HEK293T (cell line): ENCODE results near the gene FAM98C.
"Not testable (repeated sequence)": the region's sequence is repeated elsewhere in the genome, so short reads cannot be mapped to it uniquely, and the experiment has no call there.

Experiments used
- CTCF ChIA-PET: fragments of 350-600 bp; formaldehyde crosslinking; extraction: SDS; loops from one replicate; lab custom pipeline; 2021; ENCODE audit warnings: antibody characterized with exemption, inconsistent platforms; lab: Yijun Ruan, JAX
- POLR2A ChIA-PET: fragments of 350-600 bp; formaldehyde crosslinking; extraction: SDS; loops from one replicate; lab custom pipeline; 2020; ENCODE audit warnings: antibody characterized with exemption, inconsistent platforms; lab: Yijun Ruan, JAX
- DNase-seq: peaks from one replicate; pipeline ENCODE4 v3.0.0; 2012; ENCODE audit warnings: mixed read lengths; ENCODE audit errors: extremely low spot score
- ARNT ChIP-seq: fragments of 450-650 bp; IDR thresholded peaks from 2 replicates; pipeline ENCODE4 v1.6.1; 2017; ENCODE audit warnings: mild to moderate bottlenecking
- BHLHE40 ChIP-seq: fragments of 450-650 bp; IDR thresholded peaks from 2 replicates; pipeline ENCODE4 v1.6.1; 2016; ENCODE audit warnings: mild to moderate bottlenecking, moderate library complexity, borderline replicate concordance
- CTBP1 ChIP-seq: fragments of 450-650 bp; IDR thresholded peaks from 2 replicates; pipeline ENCODE4 v1.6.1; 2016; ENCODE audit warnings: borderline replicate concordance
- ELF4 ChIP-seq: fragments of 450-650 bp; IDR thresholded peaks from 2 replicates; pipeline ENCODE4 v1.6.1; 2017; ENCODE audit warnings: antibody characterized with exemption
- FOXA1 ChIP-seq: fragments of 450-650 bp; IDR thresholded peaks from 2 replicates; pipeline ENCODE4 v1.6.1; 2016; ENCODE audit warnings: mild to moderate bottlenecking
- FOXK2 ChIP-seq: fragments of 450-650 bp; IDR thresholded peaks from 2 replicates; pipeline ENCODE4 v1.6.1; 2016; ENCODE audit warnings: mild to moderate bottlenecking
- FOXM1 ChIP-seq: fragments of 450-650 bp; IDR thresholded peaks from 2 replicates; pipeline ENCODE4 v1.6.1; 2017; ENCODE audit warnings: mild to moderate bottlenecking, borderline replicate concordance
- HDGF ChIP-seq: fragments of 450-650 bp; IDR thresholded peaks from 2 replicates; pipeline ENCODE4 v1.6.1; 2017; ENCODE audit warnings: antibody characterized with exemption, borderline replicate concordance
- L3MBTL2 ChIP-seq: fragments of 450-650 bp; conservative IDR thresholded peaks from 2 replicates; pipeline ENCODE4 v1.6.1; 2016; ENCODE audit warnings: mild to moderate bottlenecking
- LEF1 ChIP-seq: fragments of 450-650 bp; IDR thresholded peaks from 2 replicates; pipeline ENCODE4 v1.6.1; 2017; ENCODE audit warnings: mild to moderate bottlenecking, borderline replicate concordance
- NFRKB ChIP-seq: fragments of 450-650 bp; IDR thresholded peaks from 2 replicates; pipeline ENCODE4 v1.6.1; 2016; ENCODE audit warnings: mild to moderate bottlenecking, moderate library complexity
- PKNOX1 ChIP-seq: fragments of 450-650 bp; IDR thresholded peaks from 2 replicates; pipeline ENCODE4 v1.6.1; 2016
- SP1 ChIP-seq: fragments of 450-650 bp; IDR thresholded peaks from 2 replicates; pipeline ENCODE4 v1.6.1; 2017
- SUZ12 ChIP-seq: fragments of 450-650 bp; IDR thresholded peaks from 2 replicates; pipeline ENCODE4 v1.6.1; 2016; ENCODE audit warnings: mild to moderate bottlenecking
- TARDBP ChIP-seq: fragments of 450-650 bp; IDR thresholded peaks from 2 replicates; pipeline ENCODE4 v1.6.1; 2016
- ZNF384 ChIP-seq: fragments of 450-650 bp; IDR thresholded peaks from 2 replicates; pipeline ENCODE4 v1.6.1; 2016

FAM98C gene

GRCh38 chr19:38411041-38411712 lies 8.3 kb downstream of the FAM98C start:
- DNase-seq, result no peak
- TF ChIP-seq ZNF384 (no peak), HDGF (no peak), FOXK2 (no peak), NFRKB (no peak), CTBP1 (no peak), TARDBP (no peak), SP1 (no peak), LEF1 (no peak), ARNT (no peak), BHLHE40 (no peak), FOXM1 (no peak), FOXA1 (no peak), SUZ12 (no peak), PKNOX1 (no peak), ELF4 (no peak), L3MBTL2 (no peak)
- POLR2A ChIA-PET, result no interaction called here
- CTCF ChIA-PET, result interaction anchor here (1.7 kb wide), 1 partner anchor 8 kb away, joined by 4 read pairs; the partner anchor contains the start of gene FAM98C

GRCh38 chr19:38411898-38412297 lies 9.0 kb downstream of the FAM98C start:
- CTCF ChIA-PET, result interaction anchor here (1.7 kb wide), 1 partner anchor 9 kb away, joined by 4 read pairs; the partner anchor contains the start of gene FAM98C
- DNase-seq, POLR2A ChIA-PET: not testable (repeated sequence)

GRCh38 chr19:38412491-38412890 lies 9.6 kb downstream of the FAM98C start:
- TF ChIP-seq LEF1 (no peak), FOXM1 (no peak)
- CTCF ChIA-PET, result no interaction called here
- no peak for DNase-seq
- POLR2A ChIA-PET, result no interaction called here

GRCh38 chr19:38412961-38413360 lies 10.1 kb downstream of the FAM98C start:
- ChIA-PET CTCF (interaction anchor here (1.4 kb wide), 1 partner anchor 10 kb away, joined by 6 read pairs; the partner anchor contains the start of gene FAM98C), POLR2A (no interaction called here)
- DNase-seq, result no peak
- TF ChIP-seq FOXA1, result no peak
- TF ChIP-seq TARDBP, result no peak
- no peak for TF ChIP-seq BHLHE40
- TF ChIP-seq FOXK2, result no peak
- no peak for TF ChIP-seq NFRKB
- TF ChIP-seq HDGF, result no peak
- TF ChIP-seq CTBP1, result no peak
- no peak for TF ChIP-seq PKNOX1
- TF ChIP-seq FOXM1, result no peak
- no peak for TF ChIP-seq ELF4
- TF ChIP-seq SUZ12, result no peak
- TF ChIP-seq LEF1, result no peak
- TF ChIP-seq ZNF384, result no peak
- TF ChIP-seq L3MBTL2, result no peak
- TF ChIP-seq SP1, result no peak

GRCh38 chr19:38413416-38413815 lies 10.5 kb downstream of the FAM98C start:
- TF ChIP-seq HDGF (no peak), ZNF384 (no peak), ELF4 (no peak), L3MBTL2 (no peak), FOXM1 (no peak), NFRKB (no peak), LEF1 (no peak), SUZ12 (no peak), BHLHE40 (no peak), FOXA1 (no peak), ARNT (no peak)
- ChIA-PET CTCF (interaction anchor here (1.4 kb wide), 1 partner anchor 10 kb away, joined by 6 read pairs; the partner anchor contains the start of gene FAM98C), POLR2A (no interaction called here)
- DNase-seq, result no peak

GRCh38 chr19:38417146-38417543 lies 14.3 kb downstream of the FAM98C start:
- TF ChIP-seq L3MBTL2 (no peak), ELF4 (no peak), FOXM1 (no peak), ZNF384 (no peak), FOXK2 (no peak), SP1 (no peak), ARNT (no peak), HDGF (no peak), SUZ12 (no peak), PKNOX1 (no peak), LEF1 (no peak), BHLHE40 (no peak), TARDBP (no peak), FOXA1 (no peak), CTBP1 (no peak), NFRKB (no peak)
- CTCF ChIA-PET, result no interaction called here
- POLR2A ChIA-PET, result interaction anchor here (0.7 kb wide), 1 partner anchor 9 kb away, joined by 4 read pairs; the partner anchor contains the start of gene RASGRP4
- no peak for DNase-seq
